Adipocyte (in vitro differentiated cells): Measurements from ENCODE around the gene OR52D1.

ENCODE experiments used
- DNase-seq: peaks from one replicate; pipeline ENCODE4 v3.0.0-alpha.2; 2015; ENCODE audit warnings: low read depth
- H3K27me3 ChIP-seq: replicated peaks from 2 replicates; pipeline ENCODE4 v1.7.0; 2013; ENCODE audit warnings: mild to moderate bottlenecking, low read length, moderate library complexity; ENCODE audit not compliant: control insufficient read depth, insufficient read depth
- H3K36me3 ChIP-seq: 2 replicates; pipeline ENCODE4 v1.7.0; 2013; ENCODE audit warnings: low read length, mild to moderate bottlenecking, moderate library complexity; ENCODE audit not compliant: control insufficient read depth, insufficient read depth, severe bottlenecking
- H3K4me1 ChIP-seq: 2 replicates; pipeline ENCODE4 v1.7.0; 2013; ENCODE audit warnings: mild to moderate bottlenecking, low read length, moderate library complexity; ENCODE audit not compliant: control insufficient read depth, insufficient read depth
- H3K4me3 ChIP-seq: 2 replicates; pipeline ENCODE4 v1.7.0; 2013; ENCODE audit warnings: mild to moderate bottlenecking, low read length, moderate library complexity
- H3K9ac ChIP-seq: 2 replicates; pipeline ENCODE4 v1.7.0; 2013; ENCODE audit warnings: mild to moderate bottlenecking, low read length, moderate library complexity
- H3K9me3 ChIP-seq: 2 replicates; pipeline ENCODE4 v1.7.0; 2013; ENCODE audit warnings: mild to moderate bottlenecking, low read length, moderate library complexity; ENCODE audit not compliant: control insufficient read depth

The OR52D1 gene

GRCh38 chr11:5516599-5516998, 28.1 kb downstream of the OR52D1 start, which contains the start of gene UBQLNL:
TSS of gene UBQLNL (minus strand) at chr11:5516699. CDS start at chr11:5516441, 258 bp downstream.
- no peaks in the 10 kb centered on the region for H3K9me3 ChIP-seq
- no peak for DNase-seq
- H3K9ac ChIP-seq, result no peak within 1 kb of the TSS
- H3K4me1 ChIP-seq, result no peaks in the 10 kb centered on the region
- H3K27me3 ChIP-seq, result no peaks in the 10 kb centered on the region
- H3K4me3 ChIP-seq, result no peak within 1 kb of the TSS
- H3K36me3 ChIP-seq, result no peaks in the 10 kb centered on the region

- Histone ChIP-seq H3K9ac (no peak overlapping the region), H3K4me3 (no peak overlapping the region), H3K9me3 (peaks cover 3% of the 10 kb centered on the region), H3K27me3 (peaks cover 10% of the 10 kb centered on the region), H3K4me1 (no peaks in the 10 kb centered on the region), H3K36me3 (no peaks in the 10 kb centered on the region)
- no peak for DNase-seq
Measured at GRCh38 chr11:5521540-5521939, 33.1 kb downstream of the OR52D1 start.

GRCh38 chr11:5522308-5522707, 33.8 kb downstream of the OR52D1 start:
- no peaks in the 10 kb centered on the region for H3K36me3 ChIP-seq
- H3K9me3 ChIP-seq, result peaks cover 4% of the 10 kb centered on the region
- peaks cover 10% of the 10 kb centered on the region for H3K27me3 ChIP-seq
- no peak overlapping the region for H3K9ac ChIP-seq
- H3K4me1 ChIP-seq, result no peaks in the 10 kb centered on the region
- DNase-seq, result no peak
- H3K4me3 ChIP-seq, result no peak overlapping the region

GRCh38 chr11:5524756-5525155, 36.3 kb downstream of the OR52D1 start:
- Histone ChIP-seq H3K36me3 (no peaks in the 10 kb centered on the region), H3K4me3 (no peak overlapping the region), H3K9me3 (peaks cover 4% of the 10 kb centered on the region), H3K27me3 (peaks cover 10% of the 10 kb centered on the region), H3K9ac (no peak overlapping the region), H3K4me1 (no peaks in the 10 kb centered on the region)
- DNase-seq, result no peak

DNA sequence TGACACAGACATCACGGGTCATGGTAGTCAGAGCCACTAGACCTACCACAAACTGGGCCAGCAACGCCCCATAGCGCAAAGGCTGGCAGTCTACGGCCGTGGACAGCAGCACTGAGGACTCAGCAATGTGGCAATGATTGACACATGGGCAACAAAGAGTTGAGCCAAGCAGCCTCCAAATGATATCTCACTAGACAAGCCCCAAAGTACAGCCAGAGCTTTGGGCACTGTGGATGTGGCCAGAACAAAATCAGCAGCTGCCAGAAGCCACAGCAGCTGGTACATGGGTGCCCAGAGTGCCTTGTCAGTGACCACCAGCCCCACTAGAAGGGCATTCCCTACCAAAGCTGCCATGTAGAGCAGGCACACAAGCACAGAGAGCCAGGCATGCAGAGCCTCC, 39.2 kb downstream of the OR52D1 start:
- H3K36me3 ChIP-seq, result no peaks in the 10 kb centered on the region
- H3K4me1 ChIP-seq, result no peaks in the 10 kb centered on the region
- H3K9me3 ChIP-seq, result peaks cover 4% of the 10 kb centered on the region
- H3K4me3 ChIP-seq, result no peak overlapping the region
- peaks cover 10% of the 10 kb centered on the region for H3K27me3 ChIP-seq
- H3K9ac ChIP-seq, result no peak overlapping the region
- no peak for DNase-seq

GRCh38 chr11:5528495-5528894, 40.0 kb downstream of the OR52D1 start:
- no peaks in the 10 kb centered on the region for H3K4me1 ChIP-seq
- peaks cover 4% of the 10 kb centered on the region for H3K9me3 ChIP-seq
- peaks cover 10% of the 10 kb centered on the region for H3K27me3 ChIP-seq
- no peak for DNase-seq
- H3K9ac ChIP-seq, result no peak overlapping the region
- H3K4me3 ChIP-seq, result no peak overlapping the region
- no peaks in the 10 kb centered on the region for H3K36me3 ChIP-seq

GRCh38 chr11:5531053-5531831, 42.8 kb downstream of the OR52D1 start:
- no peak for DNase-seq

DNA sequence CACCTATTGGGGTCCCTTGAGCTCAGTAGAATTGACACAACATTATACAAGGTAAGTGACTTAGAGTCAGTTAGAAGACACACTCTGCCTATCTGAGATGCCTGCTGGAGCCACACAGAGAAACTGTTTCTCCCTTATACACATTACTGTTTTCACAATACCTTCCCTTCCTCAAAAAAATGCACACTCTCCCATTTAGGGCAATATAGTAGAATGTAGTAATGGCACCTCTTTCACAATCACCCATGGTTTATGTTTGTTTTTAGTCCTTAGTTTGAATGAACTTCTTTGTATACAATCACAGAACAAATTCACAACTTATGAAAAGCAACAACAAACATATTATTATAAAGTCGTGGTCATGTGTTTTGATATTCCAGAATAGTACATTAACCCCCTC, 45.6 kb downstream of the OR52D1 start:
- peak; percentile 36 for DNase-seq
- Histone ChIP-seq H3K4me1 (peaks cover 6% of the 10 kb centered on the region), H3K4me3 (no peak overlapping the region), H3K9ac (no peak overlapping the region), H3K36me3 (no peaks in the 10 kb centered on the region), H3K27me3 (no peaks in the 10 kb centered on the region), H3K9me3 (no peaks in the 10 kb centered on the region)

More at GRCh38 chr11:5531053-5531831, 42.8 kb downstream of the OR52D1 start:
- Histone ChIP-seq H3K36me3 (no peaks in the 10 kb centered on the region), H3K27me3 (no peaks in the 10 kb centered on the region), H3K4me3 (no peak overlapping the region), H3K4me1 (peaks cover 3% of the 10 kb centered on the region), H3K9me3 (peaks cover 4% of the 10 kb centered on the region), H3K9ac (no peak overlapping the region)

DNA sequence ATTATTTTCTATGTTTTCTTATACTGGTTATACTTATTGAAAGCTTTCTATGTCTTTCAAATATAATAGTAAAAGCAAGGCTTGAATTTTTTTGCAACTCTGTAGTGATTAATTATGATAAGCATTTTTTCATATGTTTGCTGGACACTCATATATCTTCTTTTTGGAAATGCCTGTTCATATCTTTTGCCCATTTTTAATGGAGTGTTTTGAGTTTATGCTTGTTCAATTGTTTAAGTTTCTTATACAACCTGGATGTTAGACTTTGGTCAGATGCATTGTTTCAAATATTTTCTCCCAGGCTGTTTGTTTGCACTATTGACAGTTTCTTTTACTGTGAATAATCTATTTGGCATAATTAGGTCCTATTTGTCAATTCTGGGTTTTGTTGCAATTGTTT, 48.0 kb downstream of the OR52D1 start:
- Histone ChIP-seq H3K27me3 (no peaks in the 10 kb centered on the region), H3K4me1 (peaks cover 6% of the 10 kb centered on the region), H3K36me3 (no peaks in the 10 kb centered on the region), H3K4me3 (no peak overlapping the region), H3K9me3 (no peaks in the 10 kb centered on the region), H3K9ac (no peak overlapping the region)
- DNase-seq, result no peak
